HFFc6 (cell line): ENCODE data around the gene LIX1L. TPM values are rescaled to one million over a fixed set of nuclear protein-coding genes. Genes with fewer than 3 reads are reported as not detected.

Experiments used
- DNase-seq: peaks from one replicate; pipeline ENCODE4 v3.0.0-alpha.2; 2018
- H3K27ac Mint-ChIP-seq: 2 replicates; pipeline ENCODE4 v1.8.0; 2020; ENCODE audit warnings: mild to moderate bottlenecking, mixed read lengths
- H3K27me3 Mint-ChIP-seq: 2 replicates; pipeline ENCODE4 v1.8.0; 2021; ENCODE audit warnings: mild to moderate bottlenecking, moderate library complexity, mixed read lengths; ENCODE audit not compliant: insufficient read depth
- H3K36me3 Mint-ChIP-seq: 2 replicates; pipeline ENCODE4 v1.8.0; 2021; ENCODE audit warnings: low read depth, mixed read lengths
- H3K4me1 Mint-ChIP-seq: 2 replicates; pipeline ENCODE4 v1.8.0; 2020; ENCODE audit warnings: low read depth, mixed read lengths
- H3K4me3 Mint-ChIP-seq: 2 replicates; pipeline ENCODE4 v1.8.0; 2020; ENCODE audit warnings: mild to moderate bottlenecking, moderate library complexity, mixed read lengths
- H3K9me3 Mint-ChIP-seq: 2 replicates; pipeline ENCODE4 v1.8.0; 2020; ENCODE audit warnings: mild to moderate bottlenecking, mixed read lengths
- total RNA-seq, 6 experiments: library from RNA; stranded (reverse); fragmentation: NEBNext Ultra II Directional; extraction: Animal tissue kit (Norgen Biotek cat#: 25700); gene quantifications; 2 replicates in 1 of 6; 3 replicates in 5 of 6; pipeline ENCODE4 v1.2.3, GENCODE V29; 2021
- TF ChIP-seq, protein P1 (sequence below): fragments of 200-600 bp; sonication (generic); IDR thresholded peaks from 2 replicates; pipeline ENCODE4 v1.5.0; 2021; ENCODE audit warnings: antibody characterized with exemption, mild to moderate bottlenecking

LIX1L gene
- total RNA-seq, 6 experiments from 2014 or later, result 51.0 to 59.6 (median 56.1) TPM

DNA sequence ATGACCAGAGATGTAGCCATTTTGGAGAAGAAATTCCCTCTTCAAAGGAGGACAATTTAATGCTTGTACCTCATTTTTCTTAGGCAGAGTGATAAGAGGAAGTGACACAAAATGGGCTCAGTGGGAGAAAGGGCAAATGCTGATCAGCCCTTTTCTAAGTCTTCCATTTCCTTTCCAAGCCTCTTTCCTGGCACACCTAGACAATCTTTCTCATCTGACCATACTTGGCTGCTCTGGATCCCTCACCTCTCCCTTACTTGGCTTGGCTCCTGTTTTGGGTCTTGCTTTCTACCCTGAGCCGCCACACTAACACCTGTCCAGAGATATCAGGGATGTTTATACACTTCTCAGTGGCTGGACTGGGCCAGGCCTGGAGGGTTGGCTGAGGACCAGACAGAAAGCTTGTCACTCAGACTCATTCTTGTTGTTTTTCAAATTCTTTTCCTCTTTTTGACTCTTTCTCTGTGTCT lies 25.4 kb upstream of the LIX1L start:
- H3K27ac Mint-ChIP-seq, result no peak overlapping the region
- no peaks in the 10 kb centered on the region for H3K27me3 Mint-ChIP-seq
- H3K9me3 Mint-ChIP-seq, result no peaks in the 10 kb centered on the region
- no peaks in the 10 kb centered on the region for H3K36me3 Mint-ChIP-seq
- no peak for DNase-seq
- peaks cover 36% of the 10 kb centered on the region for H3K4me1 Mint-ChIP-seq
- TF ChIP-seq, protein P1, sequence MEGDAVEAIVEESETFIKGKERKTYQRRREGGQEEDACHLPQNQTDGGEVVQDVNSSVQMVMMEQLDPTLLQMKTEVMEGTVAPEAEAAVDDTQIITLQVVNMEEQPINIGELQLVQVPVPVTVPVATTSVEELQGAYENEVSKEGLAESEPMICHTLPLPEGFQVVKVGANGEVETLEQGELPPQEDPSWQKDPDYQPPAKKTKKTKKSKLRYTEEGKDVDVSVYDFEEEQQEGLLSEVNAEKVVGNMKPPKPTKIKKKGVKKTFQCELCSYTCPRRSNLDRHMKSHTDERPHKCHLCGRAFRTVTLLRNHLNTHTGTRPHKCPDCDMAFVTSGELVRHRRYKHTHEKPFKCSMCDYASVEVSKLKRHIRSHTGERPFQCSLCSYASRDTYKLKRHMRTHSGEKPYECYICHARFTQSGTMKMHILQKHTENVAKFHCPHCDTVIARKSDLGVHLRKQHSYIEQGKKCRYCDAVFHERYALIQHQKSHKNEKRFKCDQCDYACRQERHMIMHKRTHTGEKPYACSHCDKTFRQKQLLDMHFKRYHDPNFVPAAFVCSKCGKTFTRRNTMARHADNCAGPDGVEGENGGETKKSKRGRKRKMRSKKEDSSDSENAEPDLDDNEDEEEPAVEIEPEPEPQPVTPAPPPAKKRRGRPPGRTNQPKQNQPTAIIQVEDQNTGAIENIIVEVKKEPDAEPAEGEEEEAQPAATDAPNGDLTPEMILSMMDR, result no peak
- no peak overlapping the region for H3K4me3 Mint-ChIP-seq

DNA sequence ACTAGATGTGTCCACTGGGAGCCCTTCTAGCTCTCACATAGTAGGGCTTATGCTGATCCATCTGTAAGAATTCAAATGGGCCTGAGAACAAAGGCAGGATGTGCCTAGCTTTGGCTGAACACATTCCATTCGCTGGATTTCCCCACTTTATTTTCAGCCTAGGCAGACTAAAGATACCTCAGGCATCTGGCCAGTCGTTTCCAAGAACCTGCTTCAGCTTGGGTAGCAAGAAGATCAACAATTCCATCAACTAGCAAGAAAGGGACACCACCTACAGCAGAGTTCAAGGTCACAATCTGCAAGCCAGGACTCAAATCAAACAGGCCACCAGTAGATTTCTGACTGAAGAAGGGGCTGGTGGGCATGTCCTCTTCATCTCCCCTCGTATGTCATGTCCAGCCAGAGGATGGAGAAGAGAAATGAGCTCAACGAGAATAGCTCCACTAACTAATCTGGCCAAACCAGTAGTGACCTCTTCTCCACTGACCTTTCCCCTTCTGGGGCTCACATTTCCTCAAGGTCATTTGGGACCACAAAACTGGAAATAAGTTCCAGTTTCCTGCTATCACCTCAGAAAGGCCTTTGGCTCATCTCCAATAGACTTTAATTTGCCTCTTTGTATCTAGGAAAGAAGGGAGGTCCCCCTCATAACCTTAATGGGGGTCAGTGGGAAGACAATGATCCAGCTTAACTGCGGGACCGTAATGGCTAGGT lies 24.4 kb upstream of the LIX1L start:
- Mint-ChIP-seq H3K4me3 (no peak overlapping the region), H3K27ac (no peak overlapping the region)
- DNase-seq, result no peak

DNA sequence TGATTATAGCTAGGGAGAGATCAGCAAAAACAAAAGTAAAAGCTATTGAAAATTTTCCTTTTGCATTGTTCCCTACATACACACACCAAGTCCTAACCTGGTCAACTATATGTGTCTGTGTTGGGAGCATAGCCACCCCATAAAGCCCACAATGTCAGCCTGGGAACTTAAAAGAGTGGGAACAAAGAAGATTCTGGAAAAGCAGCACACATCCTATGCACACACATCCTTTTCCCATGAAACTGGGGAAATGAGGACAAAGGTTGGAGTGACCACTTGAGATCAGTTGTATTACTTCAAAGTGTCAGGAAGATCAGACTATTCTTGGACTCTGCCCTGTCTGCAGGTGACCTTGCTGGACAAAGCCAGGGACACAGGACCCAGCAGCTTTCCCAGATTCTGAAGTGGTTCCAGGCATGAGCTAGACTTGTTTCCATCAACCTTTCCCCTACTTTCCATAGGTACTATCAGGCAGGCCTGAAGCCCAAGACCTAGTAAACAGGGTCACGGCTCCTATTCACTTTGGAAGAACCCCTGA lies 22.7 kb upstream of the LIX1L start:
- Mint-ChIP-seq H3K27ac (no peak overlapping the region), H3K9me3 (no peaks in the 10 kb centered on the region), H3K36me3 (no peaks in the 10 kb centered on the region; the same call in 1 of the 2 replicates), H3K27me3 (no peaks in the 10 kb centered on the region; the same call in 1 of the 2 replicates), H3K4me3 (no peak overlapping the region), H3K4me1 (peaks cover 26% of the 10 kb centered on the region)
- TF ChIP-seq, protein P1, result no peak
- no peak for DNase-seq

More for the DNA sequence above, 24.4 kb upstream of the LIX1L start:
- Mint-ChIP-seq H3K9me3 (no peaks in the 10 kb centered on the region), H3K36me3 (no peaks in the 10 kb centered on the region; the same call in 1 of the 2 replicates), H3K4me1 (peaks cover 36% of the 10 kb centered on the region), H3K27me3 (no peaks in the 10 kb centered on the region; the same call in 1 of the 2 replicates)
- TF ChIP-seq, protein P1, result no peak

DNA sequence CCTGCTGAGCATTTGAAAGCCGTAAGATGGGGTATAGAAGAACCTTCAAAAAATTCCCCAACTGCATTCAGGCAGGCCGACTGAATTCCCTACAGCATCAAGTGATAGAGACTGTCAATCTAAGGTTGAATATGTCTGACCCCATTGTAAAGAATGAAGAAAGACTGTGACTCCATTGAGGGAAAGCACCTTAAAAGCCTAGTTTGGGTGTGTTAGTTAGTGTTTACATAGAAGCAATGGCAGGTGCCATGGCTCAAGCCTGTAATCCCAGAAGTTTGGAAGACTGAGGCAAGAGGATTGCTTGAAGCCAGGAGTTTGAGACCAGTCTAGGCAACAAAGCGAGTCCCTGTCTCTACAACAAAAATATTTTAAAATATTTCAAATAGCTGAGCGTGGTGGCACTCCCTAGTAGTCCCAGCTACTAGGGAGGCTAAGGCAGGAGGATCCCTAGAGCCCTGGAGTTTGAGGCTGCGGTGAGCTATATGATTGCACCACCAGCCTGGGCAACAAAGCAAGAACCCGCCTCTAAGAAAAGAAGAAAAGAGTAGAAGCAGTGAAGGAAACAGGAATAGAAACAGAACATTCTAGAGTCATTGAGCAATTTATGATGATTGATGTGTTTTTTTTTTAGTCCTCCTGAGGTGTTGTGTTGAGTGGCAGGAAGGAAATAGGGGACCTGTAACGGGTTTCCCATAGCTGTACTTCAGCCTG lies 22.1 kb upstream of the LIX1L start:
- no peaks in the 10 kb centered on the region; the same call in 1 of the 2 replicates for H3K36me3 Mint-ChIP-seq
- H3K4me1 Mint-ChIP-seq, result peaks cover 25% of the 10 kb centered on the region
- no peak overlapping the region for H3K27ac Mint-ChIP-seq
- no peaks in the 10 kb centered on the region for H3K9me3 Mint-ChIP-seq
- no peak for DNase-seq
- TF ChIP-seq, protein P1, result no peak
- H3K27me3 Mint-ChIP-seq, result no peaks in the 10 kb centered on the region; the same call in 1 of the 2 replicates
- no peak overlapping the region for H3K4me3 Mint-ChIP-seq

DNA sequence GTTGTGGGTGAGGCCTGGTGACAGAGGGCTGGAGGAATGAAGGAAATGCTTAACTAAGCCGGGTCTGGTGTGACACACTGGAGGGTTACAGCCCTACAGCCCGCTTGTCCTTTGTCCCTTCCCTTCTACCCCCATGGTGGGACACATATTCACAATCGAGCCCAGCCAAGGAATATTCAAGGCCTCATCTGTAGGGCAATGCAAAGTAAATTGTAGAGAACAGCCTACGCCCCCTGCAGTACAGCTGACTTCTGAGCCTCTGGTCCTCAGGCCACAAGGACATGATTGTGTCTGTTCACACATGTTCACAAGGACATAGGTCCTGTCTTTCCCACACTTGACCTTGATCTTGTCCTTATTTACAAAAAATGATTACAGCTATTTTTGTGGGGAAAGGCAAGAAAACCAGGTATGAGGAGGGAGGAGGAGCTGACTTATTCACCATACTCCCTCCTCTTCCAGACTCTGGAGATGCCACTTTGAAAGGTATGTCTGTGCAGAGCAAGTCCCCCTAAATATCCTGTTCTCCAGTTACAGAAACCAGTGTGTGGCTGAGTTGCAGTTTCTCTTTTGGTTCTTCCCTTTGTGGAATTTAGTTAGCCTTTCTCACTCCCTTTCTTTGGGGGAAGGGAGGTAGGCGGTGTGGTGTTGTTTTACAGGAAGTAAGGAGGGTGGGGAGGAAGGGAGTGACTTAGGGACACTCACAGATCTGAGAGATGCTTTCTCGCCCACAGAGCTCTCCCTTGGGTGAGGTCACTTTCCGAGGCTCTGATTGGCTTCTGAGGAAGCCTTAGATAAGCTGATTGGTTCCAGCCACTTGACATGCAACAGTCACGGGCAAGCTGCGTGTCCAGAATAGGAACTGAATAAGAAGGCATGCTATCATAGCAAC lies 21.3 kb upstream of the LIX1L start:
- no peak overlapping the region for H3K27ac Mint-ChIP-seq

More for the DNA sequence above, 21.3 kb upstream of the LIX1L start:
- H3K4me1 Mint-ChIP-seq, result peaks cover 27% of the 10 kb centered on the region
- H3K4me3 Mint-ChIP-seq, result no peak overlapping the region
- no peaks in the 10 kb centered on the region for H3K9me3 Mint-ChIP-seq
- no peaks in the 10 kb centered on the region; the same call in 1 of the 2 replicates for H3K27me3 Mint-ChIP-seq
- no peaks in the 10 kb centered on the region; the same call in 1 of the 2 replicates for H3K36me3 Mint-ChIP-seq
- TF ChIP-seq, protein P1, result peak; percentile 67
- peak; percentile 100 for DNase-seq
